K562 (cell line): ENCODE measurements around the gene ESPL1. TPM values are rescaled to one million over a fixed set of nuclear protein-coding genes. Genes with fewer than 3 reads are reported as not detected.

Source experiments
- CBX3 ChIP-seq, 2 experiments: IDR thresholded peaks; 1 replicate in 1 of 2; 2 replicates in 1 of 2; pipeline ENCODE4 v1.6.1; 2012; ENCODE audit warnings: inconsistent platforms in 2 of 2, low read length in 2 of 2, borderline replicate concordance in 1 of 2, control low read depth in 1 of 2
- EP300 ChIP-seq: IDR thresholded peaks from 2 replicates; pipeline ENCODE4 v1.6.1; 2012; ENCODE audit warnings: low read length, improper control_type of control experiment
- NR1H2 ChIP-seq: sonication (generic); formaldehyde crosslinking; IDR thresholded peaks from 2 replicates; pipeline ENCODE4 v1.4.0; 2020; ENCODE audit warnings: mild to moderate bottlenecking, missing genetic modification reagents
- RNF2 ChIP-seq: sonication (generic); IDR thresholded peaks from 2 replicates; pipeline ENCODE4 v1.6.1; 2016
- THRAP3 ChIP-seq: fragments of 450-650 bp; IDR thresholded peaks from 2 replicates; pipeline ENCODE4 v1.6.1; 2016; ENCODE audit warnings: mild to moderate bottlenecking, inconsistent platforms, borderline replicate concordance
- ZNF175 ChIP-seq: fragments of 200-800 bp; sonication (Bioruptor generic); IDR thresholded peaks from 2 replicates; pipeline ENCODE4 v1.6.1; 2016; ENCODE audit warnings: low read depth, mild to moderate bottlenecking, missing genetic modification characterization, missing compliant biosample characterization
- ZNF778 ChIP-seq: fragments of 450-650 bp; formaldehyde crosslinking; IDR thresholded peaks from 2 replicates; pipeline ENCODE4 v1.4.0; 2020; ENCODE audit warnings: mild to moderate bottlenecking, moderate library complexity
- polyA plus RNA-seq, 8 experiments: library from polyadenylated mRNA; depleted of rRNA in 4 of 8; stranded (reverse) in 5 of 8; unstranded in 3 of 8; fragments of >200 nt; fragmentation: Nextera tagmentation in 2 of 8; fragmentation: Illumina TruSeq in 1 of 8; extraction: Ambion mirVana in 2 of 8; extraction: Trizol in 1 of 8; gene quantifications; 2 replicates each; pipeline versions ENCODE4 v1.2.1 to v1.2.3, GENCODE V29; 2011 to 2014; ENCODE audit warnings: inconsistent platforms in 1 of 8, missing spikeins in 1 of 8
- total RNA-seq, 7 experiments: library from RNA; depleted of rRNA in 6 of 7; stranded (reverse); fragments of >200 nt in 6 of 7; fragmentation: Illumina TruSeq in 2 of 7; extraction: Trizol in 2 of 7; gene quantifications; 2 replicates each; pipeline versions ENCODE4 v1.2.1 to v1.2.3, GENCODE V29; 2011 to 2021; ENCODE audit warnings: low replicate concordance in 1 of 7
- TF ChIP-seq, protein P1 (sequence below), 2 experiments: fragments of 450-650 bp; formaldehyde crosslinking in 1 of 2; IDR thresholded peaks; 2 replicates each; pipeline versions ENCODE4 v1.4.0 to v1.6.1; 2014 to 2020; ENCODE audit warnings: mild to moderate bottlenecking in 2 of 2, borderline replicate concordance in 1 of 2, low read depth in 1 of 2
- TF ChIP-seq, protein P2 (sequence below): sonication (generic); formaldehyde crosslinking; IDR thresholded peaks from 2 replicates; pipeline ENCODE4 v1.8.0; 2022; ENCODE audit warnings: mild to moderate bottlenecking, missing genetic modification reagents
- TF ChIP-seq, protein P3 (sequence below): sonication (generic); formaldehyde crosslinking; IDR thresholded peaks from 2 replicates; pipeline ENCODE4 v1.8.0; 2022; ENCODE audit warnings: mild to moderate bottlenecking, missing genetic modification reagents, borderline replicate concordance
- TF ChIP-seq, protein P4 (sequence below): sonication (generic); formaldehyde crosslinking; IDR thresholded peaks from 2 replicates; pipeline ENCODE4 v1.8.1; 2023; ENCODE audit warnings: mild to moderate bottlenecking, missing genetic modification reagents

Gene ESPL1
- total and polyA plus RNA-seq, 9 of the 15 experiments (the other 6 are each of a cell fraction or from before 2014, with no cell fraction given): 1.2 to 55.0 (median 18.7) TPM

DNA sequence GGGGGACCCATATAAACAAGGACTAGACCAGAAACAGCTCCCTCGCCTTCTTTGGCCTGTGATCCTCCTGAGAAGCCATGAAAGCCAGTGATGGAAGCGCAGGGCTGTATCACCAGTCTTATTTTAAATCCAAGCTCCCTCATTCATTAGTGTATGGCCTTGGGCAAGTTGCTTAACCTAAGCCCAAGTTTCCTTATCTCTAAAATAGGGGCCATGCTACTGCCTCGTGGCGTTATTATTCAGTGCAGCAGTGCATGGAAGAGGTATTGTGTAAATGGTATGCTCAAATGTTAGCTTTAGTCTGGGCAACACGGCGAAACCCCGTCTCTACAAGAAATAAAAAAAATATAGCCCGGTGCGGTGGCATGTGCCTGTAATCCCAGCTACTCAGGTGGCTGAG lies 9.9 kb downstream of the ESPL1 start (continued):
- TF ChIP-seq, protein P1, sequence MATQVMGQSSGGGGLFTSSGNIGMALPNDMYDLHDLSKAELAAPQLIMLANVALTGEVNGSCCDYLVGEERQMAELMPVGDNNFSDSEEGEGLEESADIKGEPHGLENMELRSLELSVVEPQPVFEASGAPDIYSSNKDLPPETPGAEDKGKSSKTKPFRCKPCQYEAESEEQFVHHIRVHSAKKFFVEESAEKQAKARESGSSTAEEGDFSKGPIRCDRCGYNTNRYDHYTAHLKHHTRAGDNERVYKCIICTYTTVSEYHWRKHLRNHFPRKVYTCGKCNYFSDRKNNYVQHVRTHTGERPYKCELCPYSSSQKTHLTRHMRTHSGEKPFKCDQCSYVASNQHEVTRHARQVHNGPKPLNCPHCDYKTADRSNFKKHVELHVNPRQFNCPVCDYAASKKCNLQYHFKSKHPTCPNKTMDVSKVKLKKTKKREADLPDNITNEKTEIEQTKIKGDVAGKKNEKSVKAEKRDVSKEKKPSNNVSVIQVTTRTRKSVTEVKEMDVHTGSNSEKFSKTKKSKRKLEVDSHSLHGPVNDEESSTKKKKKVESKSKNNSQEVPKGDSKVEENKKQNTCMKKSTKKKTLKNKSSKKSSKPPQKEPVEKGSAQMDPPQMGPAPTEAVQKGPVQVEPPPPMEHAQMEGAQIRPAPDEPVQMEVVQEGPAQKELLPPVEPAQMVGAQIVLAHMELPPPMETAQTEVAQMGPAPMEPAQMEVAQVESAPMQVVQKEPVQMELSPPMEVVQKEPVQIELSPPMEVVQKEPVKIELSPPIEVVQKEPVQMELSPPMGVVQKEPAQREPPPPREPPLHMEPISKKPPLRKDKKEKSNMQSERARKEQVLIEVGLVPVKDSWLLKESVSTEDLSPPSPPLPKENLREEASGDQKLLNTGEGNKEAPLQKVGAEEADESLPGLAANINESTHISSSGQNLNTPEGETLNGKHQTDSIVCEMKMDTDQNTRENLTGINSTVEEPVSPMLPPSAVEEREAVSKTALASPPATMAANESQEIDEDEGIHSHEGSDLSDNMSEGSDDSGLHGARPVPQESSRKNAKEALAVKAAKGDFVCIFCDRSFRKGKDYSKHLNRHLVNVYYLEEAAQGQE (IDR thresholded peaks at IDR 0.05; ENCODE audit: borderline replicate concordance): no peak
- TF ChIP-seq, protein P1 (CRISPR knock-in tag; IDR thresholded peaks at IDR 0.05; ENCODE audit: low read depth): no peak
- TF ChIP-seq RNF2 (no peak), NR1H2 (CRISPR knock-in tag) (no peak), ZNF175 (CRISPR knock-in tag) (no peak), THRAP3 (no peak), CBX3 (IDR thresholded peaks at IDR 0.05; ENCODE audit: borderline replicate concordance in 1 of 2, low read length in 2 of 2) (no peak), EP300 (no peak), ZNF778 (CRISPR knock-in tag) (no peak)
- TF ChIP-seq, protein P2, sequence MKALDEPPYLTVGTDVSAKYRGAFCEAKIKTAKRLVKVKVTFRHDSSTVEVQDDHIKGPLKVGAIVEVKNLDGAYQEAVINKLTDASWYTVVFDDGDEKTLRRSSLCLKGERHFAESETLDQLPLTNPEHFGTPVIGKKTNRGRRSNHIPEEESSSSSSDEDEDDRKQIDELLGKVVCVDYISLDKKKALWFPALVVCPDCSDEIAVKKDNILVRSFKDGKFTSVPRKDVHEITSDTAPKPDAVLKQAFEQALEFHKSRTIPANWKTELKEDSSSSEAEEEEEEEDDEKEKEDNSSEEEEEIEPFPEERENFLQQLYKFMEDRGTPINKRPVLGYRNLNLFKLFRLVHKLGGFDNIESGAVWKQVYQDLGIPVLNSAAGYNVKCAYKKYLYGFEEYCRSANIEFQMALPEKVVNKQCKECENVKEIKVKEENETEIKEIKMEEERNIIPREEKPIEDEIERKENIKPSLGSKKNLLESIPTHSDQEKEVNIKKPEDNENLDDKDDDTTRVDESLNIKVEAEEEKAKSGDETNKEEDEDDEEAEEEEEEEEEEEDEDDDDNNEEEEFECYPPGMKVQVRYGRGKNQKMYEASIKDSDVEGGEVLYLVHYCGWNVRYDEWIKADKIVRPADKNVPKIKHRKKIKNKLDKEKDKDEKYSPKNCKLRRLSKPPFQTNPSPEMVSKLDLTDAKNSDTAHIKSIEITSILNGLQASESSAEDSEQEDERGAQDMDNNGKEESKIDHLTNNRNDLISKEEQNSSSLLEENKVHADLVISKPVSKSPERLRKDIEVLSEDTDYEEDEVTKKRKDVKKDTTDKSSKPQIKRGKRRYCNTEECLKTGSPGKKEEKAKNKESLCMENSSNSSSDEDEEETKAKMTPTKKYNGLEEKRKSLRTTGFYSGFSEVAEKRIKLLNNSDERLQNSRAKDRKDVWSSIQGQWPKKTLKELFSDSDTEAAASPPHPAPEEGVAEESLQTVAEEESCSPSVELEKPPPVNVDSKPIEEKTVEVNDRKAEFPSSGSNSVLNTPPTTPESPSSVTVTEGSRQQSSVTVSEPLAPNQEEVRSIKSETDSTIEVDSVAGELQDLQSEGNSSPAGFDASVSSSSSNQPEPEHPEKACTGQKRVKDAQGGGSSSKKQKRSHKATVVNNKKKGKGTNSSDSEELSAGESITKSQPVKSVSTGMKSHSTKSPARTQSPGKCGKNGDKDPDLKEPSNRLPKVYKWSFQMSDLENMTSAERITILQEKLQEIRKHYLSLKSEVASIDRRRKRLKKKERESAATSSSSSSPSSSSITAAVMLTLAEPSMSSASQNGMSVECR: no peak
- TF ChIP-seq, protein P3, sequence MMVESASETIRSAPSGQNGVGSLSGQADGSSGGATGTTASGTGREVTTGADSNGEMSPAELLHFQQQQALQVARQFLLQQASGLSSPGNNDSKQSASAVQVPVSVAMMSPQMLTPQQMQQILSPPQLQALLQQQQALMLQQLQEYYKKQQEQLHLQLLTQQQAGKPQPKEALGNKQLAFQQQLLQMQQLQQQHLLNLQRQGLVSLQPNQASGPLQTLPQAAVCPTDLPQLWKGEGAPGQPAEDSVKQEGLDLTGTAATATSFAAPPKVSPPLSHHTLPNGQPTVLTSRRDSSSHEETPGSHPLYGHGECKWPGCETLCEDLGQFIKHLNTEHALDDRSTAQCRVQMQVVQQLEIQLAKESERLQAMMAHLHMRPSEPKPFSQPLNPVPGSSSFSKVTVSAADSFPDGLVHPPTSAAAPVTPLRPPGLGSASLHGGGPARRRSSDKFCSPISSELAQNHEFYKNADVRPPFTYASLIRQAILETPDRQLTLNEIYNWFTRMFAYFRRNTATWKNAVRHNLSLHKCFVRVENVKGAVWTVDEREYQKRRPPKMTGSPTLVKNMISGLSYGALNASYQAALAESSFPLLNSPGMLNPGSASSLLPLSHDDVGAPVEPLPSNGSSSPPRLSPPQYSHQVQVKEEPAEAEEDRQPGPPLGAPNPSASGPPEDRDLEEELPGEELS (CRISPR knock-in tag): no peak
- TF ChIP-seq, protein P4, sequence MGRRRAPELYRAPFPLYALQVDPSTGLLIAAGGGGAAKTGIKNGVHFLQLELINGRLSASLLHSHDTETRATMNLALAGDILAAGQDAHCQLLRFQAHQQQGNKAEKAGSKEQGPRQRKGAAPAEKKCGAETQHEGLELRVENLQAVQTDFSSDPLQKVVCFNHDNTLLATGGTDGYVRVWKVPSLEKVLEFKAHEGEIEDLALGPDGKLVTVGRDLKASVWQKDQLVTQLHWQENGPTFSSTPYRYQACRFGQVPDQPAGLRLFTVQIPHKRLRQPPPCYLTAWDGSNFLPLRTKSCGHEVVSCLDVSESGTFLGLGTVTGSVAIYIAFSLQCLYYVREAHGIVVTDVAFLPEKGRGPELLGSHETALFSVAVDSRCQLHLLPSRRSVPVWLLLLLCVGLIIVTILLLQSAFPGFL (CRISPR knock-in tag): no peak
- TF ChIP-seq, all 486 proteins: peak for 0
